Esophagus muscularis mucosa (tissue), 4 donors: ENCODE measurements around the gene TANC1.

Source experiments
- CTCF ChIP-seq, 3 experiments: fragments of 200-600 bp in 2 of 3; fragments of 450-650 bp in 1 of 3; sonication (generic) in 2 of 3; IDR thresholded peaks; one replicate each; pipeline ENCODE4 v1.5.1; 2017 to 2019; ENCODE audit warnings: antibody characterized with exemption in 3 of 3, mild to moderate bottlenecking in 2 of 3, moderate library complexity in 1 of 3
- EP300 ChIP-seq: sonication (generic); formaldehyde crosslinking; IDR thresholded peaks from one replicate; pipeline ENCODE4 v1.6.1; 2017; ENCODE audit warnings: antibody characterized with exemption
- POLR2A ChIP-seq: fragments of 450-650 bp; IDR thresholded peaks from one replicate; pipeline ENCODE4 v1.6.1; 2017; ENCODE audit warnings: antibody characterized with exemption, moderate library complexity, mild to moderate bottlenecking, low read depth

DNA sequence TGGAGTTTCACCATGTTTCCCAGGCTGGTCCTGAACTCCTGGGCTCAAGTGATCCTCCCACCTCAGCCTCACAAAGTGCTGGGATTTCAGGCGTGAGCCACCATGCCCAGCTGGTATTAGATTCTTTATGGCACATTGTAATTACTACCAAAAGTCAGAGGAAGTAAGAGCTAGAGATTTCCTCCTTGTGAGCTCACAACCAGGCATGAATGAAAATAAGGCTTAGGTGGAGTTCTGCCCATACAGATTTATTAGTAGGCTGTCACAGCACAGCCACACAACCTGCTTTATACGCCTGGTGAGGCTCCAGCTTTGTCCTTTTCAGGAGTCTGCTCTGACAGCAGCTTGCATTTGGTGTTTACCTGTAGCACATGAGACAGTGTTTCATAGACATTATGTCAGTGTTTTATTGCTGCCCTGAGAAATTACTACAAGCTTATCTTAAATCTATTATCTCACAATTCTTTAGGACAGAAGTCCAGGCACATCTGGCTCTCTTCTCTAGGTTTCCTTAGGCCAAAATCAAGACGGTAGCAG lies 156.6 kb downstream of the TANC1 start:
- TF ChIP-seq CTCF (IDR thresholded peaks at IDR 0.05) (no peak), POLR2A (no peak), EP300 (no peak)
